ENCODE results near the gene PCSK6.
A peak's percentile ranks its signal among the peaks of the same experiment; 100 is the strongest.
"Not testable (repeated sequence)": the region's sequence is repeated elsewhere in the genome, so short reads cannot be mapped to it uniquely, and the experiment has no call there.

PCSK6 gene

DNA sequence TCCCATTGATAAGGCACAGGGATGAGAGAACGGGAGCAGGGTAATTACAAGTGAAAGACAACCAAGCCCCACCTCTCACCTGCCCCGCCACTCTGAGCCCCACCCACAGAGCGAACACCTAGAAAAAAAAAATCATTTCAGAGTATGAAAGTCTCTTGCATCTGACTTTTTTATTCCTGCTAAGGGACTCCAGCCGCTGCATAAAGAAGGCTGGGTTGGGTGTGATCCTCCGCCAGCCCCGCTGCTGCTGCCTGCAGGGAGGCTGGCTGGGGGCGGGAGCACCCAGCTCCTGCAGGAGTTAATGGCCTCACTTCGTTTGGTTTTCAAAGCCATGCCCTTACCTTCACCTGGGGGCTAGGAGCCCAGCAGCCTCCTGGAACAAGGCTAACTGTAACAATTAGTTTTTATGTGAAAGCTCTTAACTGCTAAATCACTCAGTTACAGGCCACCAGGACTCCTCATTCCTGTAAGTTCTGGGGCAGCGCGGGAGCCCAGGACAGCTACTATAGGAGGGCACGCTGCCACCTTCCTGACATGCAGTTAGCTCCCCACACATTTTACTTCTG, 116.5 kb downstream of the PCSK6 start:
- H3K4me3 ChIP-seq (ENCODE audit: low read depth, low read length), result no peak overlapping the region
- DNase-seq (ENCODE audit: low read depth), result no peak

DNA sequence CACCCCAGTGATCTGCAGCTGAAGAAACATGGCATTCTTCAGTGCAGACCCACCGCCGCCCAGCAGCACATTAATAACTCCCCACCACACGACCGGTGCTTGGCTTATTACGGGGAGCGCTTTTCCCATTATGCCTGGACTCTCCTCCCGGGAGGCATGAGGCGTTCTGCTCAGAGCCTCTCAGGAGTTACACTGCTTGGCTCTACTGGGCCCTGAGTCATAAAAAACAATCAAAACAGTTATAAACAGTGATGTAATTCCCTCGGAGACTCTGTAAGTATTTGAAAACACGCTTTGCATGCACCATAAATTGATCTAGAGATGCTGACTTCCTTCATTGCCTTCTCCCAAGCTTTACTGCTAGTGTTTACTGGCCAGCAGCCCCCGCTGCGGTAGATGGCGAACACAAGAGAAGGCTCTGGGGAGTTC, 117.3 kb downstream of the PCSK6 start:
- no peak overlapping the region for H3K4me3 ChIP-seq (ENCODE audit: low read depth, low read length)
- peak; percentile 37 for DNase-seq (ENCODE audit: low read depth)

DNA sequence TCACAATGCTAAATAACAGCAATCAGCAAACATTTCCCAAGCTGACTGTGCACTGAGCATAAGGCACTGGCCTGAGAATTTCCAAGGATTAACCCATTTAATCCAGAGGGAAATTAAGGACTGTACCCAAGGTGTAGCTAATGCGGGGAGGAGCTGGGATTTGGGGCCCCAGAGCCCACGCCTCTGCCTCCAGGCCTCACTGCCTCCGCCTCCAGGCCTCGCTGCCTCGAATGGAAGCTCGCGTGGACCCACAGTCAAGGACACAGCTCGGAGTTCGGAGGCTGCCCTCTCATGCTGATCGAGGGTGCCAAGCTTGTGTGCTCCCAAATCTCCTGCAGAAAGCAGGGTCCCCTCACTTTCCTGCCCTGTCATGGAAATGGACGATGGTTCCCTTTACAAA, 118.0 kb downstream of the PCSK6 start:
- DNase-seq (ENCODE audit: low read depth), result no peak
- no peak overlapping the region for H3K4me3 ChIP-seq (ENCODE audit: low read depth, low read length)

DNA sequence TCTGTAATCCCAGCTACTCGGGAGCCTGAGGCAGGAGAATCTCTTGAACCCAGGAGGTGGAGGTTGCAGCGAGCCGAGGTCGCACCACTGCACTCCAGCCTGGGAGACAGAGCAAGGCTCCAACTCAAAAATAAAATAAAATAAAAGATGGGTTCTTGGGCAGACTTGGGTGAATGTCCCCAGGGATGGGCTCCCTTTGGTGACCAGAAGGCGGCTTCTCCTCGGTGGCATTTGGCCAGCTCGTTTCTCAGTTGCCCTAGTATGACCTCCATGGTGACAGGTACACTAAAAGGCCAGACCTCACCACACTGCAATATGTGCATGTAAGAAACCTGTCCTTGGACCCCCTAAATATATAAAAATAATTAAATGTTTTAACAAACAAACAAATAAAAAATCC, 118.4 kb downstream of the PCSK6 start:
- no peak overlapping the region for H3K4me3 ChIP-seq (ENCODE audit: low read depth, low read length)
- no peak for DNase-seq (ENCODE audit: low read depth)

DNA sequence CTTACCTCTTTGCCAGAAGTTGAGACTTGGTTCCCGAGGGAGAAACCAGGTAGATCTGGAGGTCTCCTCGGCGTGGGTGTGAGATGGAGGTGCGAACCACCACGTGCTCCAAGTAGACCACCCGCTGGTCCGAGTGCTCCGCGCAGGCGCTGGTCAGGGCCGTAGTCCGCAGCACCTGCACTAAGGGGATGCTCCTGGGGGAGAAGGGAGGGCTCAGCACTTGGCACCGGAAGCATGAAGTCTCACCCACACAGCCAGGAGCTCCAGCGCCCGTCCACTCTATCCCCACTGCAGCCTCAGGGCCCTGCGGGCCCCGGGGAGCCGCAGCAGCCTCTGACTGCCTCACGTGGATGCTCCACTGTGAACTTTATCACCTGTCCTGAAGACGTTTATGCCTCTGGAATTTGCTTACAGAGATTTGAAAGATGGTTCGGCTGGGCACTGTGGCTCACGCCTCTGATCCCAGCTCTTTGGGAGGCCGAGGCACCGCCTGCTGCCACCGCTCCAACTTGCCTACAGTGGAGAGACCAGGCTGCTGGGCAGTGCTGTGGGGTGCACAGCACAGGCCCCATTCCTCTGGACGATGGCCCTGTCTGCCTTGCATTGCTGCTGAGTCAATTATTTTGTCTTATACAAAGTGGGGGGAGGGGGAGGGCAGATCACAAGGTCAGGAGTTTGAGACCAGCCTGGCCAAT, 119.0 kb downstream of the PCSK6 start:
- DNase-seq (ENCODE audit: low read depth), result no peak
- H3K4me3 ChIP-seq (ENCODE audit: low read depth, low read length), result no peak overlapping the region

DNA sequence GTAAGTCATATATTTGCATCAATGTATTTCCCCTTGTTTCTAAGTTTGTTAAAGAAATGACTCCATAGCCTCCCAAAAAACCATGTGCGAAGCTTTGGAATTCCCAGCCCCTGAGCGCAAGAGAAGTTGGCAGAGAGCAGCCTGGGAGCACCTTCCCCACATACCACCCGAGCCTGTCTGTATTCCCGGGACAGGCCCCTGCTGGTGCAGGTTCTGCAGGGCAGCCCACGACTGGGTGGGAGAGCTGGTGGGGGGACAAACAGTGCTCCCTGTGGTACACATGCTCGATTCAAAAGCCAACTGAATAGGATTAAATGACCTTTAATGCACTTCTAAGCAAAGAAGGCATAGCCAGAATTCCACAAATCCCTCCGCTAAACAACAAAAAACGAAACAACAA, 119.8 kb downstream of the PCSK6 start:
- no peak for DNase-seq (ENCODE audit: low read depth)
- H3K4me3 ChIP-seq (ENCODE audit: low read depth, low read length), result no peak overlapping the region

DNA sequence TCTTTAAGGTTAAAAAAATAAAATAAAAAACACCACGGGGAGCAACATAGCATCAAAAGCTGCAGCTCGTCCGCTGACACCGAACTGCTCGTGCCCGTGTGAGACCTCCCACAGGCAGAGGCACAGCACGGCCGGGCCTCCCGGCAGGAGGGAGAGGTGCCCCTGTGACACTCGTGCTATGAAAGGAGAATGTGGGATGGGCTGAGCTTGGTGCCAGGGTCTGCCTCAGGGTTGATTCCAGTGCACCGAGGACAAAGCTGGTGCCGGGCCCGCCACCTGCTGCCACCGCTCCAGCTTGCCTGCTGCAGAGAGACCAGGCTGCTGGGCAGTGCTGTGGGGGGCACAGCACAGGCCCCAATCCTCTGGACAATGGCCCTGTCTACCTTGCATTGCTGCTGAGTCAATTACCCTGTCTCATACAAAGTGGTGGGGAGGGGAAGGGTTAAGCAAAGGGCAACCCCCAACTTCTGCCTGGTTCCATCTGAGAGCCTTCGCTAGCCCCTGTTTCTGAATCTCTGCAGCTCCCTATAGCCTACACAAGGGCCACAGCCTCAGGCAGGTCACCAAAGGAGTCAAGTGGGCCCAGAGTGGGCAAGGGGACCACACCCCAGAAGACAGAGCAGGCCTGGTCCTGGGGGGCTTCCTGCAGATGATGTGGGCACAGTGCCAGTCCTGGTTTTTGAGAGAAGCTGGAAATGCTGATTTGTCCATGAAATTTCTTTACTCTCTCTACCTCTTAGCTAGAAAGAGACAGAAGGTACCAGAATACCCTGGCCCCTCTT, 120.5 kb downstream of the PCSK6 start:
- H3K4me3 ChIP-seq (ENCODE audit: low read depth, low read length), result no peak overlapping the region
- DNase-seq (ENCODE audit: low read depth), result no peak

DNA sequence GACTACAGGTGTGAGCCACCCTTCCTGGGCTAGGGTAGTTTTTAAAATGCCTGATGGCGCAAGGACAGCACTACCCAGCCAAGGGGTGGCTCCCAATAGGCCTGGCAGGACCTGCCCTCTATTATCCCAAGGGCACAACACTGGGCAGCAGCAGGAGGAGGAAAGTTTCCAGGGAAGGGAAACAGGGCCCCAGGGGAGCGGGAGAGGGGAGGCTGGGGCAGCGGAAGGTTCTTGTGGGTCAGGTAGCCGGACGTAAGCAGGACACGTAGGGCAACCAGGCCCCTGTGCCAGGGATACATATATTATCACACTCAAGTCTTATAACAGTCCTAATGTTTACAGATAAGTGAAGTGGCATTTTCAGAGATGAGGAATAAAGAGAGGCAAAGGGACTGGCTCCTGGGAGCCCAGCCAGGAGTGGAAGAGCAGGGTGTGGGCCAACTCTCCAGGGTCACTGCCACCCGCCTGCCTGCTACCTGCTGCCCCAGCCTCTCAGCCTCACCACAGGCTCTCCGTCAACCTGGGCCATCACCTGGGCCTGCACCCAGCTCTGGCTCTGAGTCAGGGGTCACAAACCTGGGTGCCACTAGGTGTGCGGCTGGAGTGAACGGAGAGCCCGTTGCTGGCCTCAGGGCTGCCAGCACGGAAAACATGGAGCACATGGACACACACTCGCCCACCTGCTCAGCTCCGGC, 121.3 kb downstream of the PCSK6 start:
- no peak overlapping the region for H3K4me3 ChIP-seq (ENCODE audit: low read depth, low read length)
- no peak for DNase-seq (ENCODE audit: low read depth)

DNA sequence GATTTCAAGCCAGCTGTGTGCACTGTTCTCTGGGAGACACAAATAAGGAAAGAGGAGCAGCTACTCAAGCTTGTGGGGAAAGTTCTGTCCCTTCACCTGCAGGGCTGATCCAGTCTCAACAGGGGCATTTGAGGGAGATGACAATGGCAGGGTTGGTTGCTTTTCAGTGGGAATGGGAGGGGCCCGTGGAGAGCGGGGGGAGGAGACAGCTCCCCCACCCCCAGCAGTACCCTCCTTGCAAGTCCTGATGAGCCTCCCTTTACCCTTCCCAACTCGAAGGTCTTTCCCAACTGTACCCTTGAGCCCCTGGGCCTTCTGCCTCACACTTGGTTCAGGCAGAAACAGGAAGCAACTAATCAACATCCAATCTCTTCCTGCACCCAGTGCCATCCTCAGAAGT, 122.7 kb downstream of the PCSK6 start:
- no peak for DNase-seq (ENCODE audit: low read depth)
- no peak overlapping the region for H3K4me3 ChIP-seq (ENCODE audit: low read depth, low read length)

DNA sequence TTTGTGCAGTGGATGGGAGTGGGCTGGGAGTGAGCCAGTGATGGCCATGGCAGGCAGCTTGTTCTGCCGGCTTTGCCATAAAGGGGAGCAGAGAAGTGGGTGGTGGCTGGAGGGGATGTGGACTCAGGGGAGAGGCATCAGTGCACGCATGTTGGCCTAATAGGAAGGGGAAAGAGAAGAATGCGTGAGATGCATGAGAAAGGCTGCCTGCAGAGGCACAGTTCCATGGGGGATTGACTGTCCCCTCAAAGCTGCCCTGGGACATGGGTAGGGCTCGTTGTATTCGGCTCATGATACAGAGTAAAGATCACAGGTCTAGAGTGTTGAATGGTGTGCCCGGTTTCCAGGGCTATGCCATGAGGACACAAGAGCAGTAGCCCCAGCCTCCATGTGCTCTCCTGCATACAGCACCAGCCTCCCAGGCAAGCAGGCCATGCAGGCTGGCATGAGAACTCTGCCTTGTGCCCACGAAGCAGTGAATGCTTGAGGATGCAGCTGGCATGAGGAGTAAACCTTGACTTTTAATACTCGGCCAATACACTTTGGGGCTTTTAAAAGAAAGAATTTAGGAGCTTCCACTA, 126.4 kb downstream of the PCSK6 start:
- DNase-seq (ENCODE audit: low read depth), result no peak
- H3K4me3 ChIP-seq (ENCODE audit: low read depth, low read length), result no peak overlapping the region

DNA sequence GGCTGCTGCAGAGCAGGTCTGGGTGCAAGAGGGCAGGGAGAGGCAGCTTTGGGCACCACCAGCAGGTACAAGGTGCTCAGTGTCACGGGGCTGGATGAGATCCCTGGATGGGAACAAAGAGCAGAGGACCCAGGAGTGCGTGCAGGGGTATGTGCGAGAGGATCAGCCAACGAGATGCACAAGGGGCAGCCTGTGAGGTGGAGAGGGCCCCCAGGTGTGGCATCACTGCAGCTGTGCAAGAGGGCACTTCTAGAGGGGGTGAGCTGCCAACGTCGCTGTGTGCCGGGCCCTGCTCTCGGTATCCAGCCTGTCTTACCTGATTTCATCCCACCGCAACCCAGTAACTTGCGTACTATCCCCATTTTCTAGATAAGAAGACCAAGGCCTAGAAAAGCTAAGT, 127.1 kb downstream of the PCSK6 start:
- H3K4me3 ChIP-seq (ENCODE audit: low read depth, low read length), result no peak overlapping the region
- no peak for DNase-seq (ENCODE audit: low read depth)

DNA sequence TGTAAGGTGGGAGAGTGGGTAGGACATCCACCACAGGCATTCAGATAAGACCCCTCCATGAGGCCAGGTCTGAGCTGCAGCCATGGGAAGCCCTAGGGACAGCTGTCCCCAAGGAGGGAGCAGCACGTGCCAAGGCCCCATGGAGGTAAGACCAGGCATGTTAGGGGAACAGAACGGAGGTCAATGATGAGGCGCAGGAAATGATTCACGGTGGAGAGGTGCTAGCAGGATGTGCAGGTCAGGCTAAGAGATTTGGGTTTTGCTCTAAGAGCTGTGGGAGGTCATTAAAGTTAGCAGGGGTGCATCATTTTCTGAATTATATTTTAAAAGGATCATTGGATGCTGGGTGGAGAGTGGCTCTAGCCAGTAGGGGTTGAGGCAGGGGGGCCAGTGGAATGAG, 128.1 kb downstream of the PCSK6 start:
- DNase-seq (ENCODE audit: low read depth), result no peak
- H3K4me3 ChIP-seq (ENCODE audit: low read depth, low read length), result no peak overlapping the region

DNA sequence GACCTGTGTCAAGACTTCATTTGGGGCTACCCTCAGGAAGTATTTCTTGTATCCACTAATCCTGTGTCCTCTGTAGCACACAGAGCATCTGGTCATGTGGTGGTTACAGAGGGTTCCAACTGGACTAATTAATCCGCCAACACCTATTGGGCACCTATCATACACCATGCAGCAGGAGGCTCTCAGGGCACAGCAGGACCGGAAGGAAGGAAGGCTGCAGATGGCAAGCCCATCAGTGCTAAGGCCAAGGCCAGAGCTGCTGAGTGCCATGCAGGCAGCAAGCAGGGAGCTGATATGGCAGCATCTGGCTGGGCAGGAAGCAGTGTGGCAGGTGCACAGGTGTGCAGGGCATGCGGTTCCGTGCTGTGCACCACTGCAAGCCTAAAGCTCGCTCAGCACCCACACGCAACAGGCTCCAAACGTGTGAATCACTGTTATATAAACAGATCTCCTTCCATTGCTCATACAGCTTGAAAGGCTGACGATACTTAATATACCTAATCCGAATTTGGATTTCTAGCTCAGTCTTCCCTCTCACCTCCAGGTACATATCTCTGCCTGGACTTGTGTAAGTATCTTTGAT, 130.1 kb downstream of the PCSK6 start:
- no peak for DNase-seq (ENCODE audit: low read depth)
- no peak overlapping the region for H3K4me3 ChIP-seq (ENCODE audit: low read depth, low read length)

DNA sequence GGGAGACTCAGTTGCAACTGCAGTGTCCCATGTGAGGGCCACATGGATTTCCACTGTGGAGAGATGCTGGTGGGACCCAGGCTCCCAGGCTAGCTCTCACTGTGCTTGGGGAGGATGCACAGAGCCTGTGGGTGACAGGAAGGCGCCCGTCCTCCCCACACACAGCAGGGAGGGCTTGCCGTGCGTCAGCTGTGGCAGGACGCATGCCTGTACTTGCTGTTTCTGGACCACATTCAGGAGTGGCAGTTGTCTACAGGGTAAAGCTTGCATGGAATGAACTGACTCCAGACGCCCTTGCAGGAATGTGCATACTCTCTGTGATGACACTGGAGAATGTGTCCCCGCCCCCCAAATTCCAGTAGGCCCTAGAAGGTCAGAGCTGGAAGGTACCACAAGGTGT, 130.6 kb downstream of the PCSK6 start:
- no peak for DNase-seq (ENCODE audit: low read depth)
- H3K4me3 ChIP-seq (ENCODE audit: low read depth, low read length), result no peak overlapping the region

DNA sequence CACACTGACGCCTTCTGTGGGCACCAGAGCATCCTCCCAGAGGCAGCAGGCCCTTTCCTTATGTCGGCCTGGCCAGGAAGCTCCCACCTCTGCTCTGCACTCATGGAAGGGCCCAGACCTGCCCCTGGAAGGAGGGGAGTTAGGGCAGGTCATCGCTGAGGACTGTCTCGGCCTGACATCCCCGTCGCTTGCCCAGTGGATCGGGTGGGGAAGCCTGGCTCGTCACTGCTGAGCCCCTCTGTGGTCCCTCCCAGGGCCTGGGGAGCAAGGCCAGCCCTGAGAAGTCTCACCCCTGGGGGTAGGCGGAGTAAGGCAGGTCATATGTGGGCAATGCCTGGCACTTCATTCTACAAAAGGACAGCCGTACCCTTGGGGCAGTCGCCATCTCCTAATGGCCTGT, 131.6 kb downstream of the PCSK6 start:
- no peak for DNase-seq (ENCODE audit: low read depth)
- no peak overlapping the region for H3K4me3 ChIP-seq (ENCODE audit: low read depth, low read length)

DNA sequence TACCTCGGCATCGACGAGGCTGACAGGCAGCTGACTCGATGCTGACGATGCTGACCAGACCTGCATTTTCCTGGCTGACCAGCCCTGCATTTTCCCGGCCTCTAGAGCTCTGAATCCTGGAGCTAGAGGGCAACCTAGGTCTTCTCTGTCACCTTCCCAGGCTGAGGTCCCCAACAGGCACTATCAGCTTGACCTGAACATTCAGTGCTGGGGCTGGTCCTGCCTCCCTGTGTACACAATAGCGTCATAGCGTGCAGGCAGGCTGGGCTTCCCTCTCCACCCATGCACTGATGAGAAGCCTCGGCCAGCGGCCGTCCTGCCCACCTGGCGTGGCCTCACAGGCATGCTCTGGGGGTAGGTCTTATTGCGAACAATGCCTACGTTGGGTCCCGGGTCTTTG, 132.2 kb downstream of the PCSK6 start:
- no peak for DNase-seq (ENCODE audit: low read depth)
- no peak overlapping the region for H3K4me3 ChIP-seq (ENCODE audit: low read depth, low read length)

DNA sequence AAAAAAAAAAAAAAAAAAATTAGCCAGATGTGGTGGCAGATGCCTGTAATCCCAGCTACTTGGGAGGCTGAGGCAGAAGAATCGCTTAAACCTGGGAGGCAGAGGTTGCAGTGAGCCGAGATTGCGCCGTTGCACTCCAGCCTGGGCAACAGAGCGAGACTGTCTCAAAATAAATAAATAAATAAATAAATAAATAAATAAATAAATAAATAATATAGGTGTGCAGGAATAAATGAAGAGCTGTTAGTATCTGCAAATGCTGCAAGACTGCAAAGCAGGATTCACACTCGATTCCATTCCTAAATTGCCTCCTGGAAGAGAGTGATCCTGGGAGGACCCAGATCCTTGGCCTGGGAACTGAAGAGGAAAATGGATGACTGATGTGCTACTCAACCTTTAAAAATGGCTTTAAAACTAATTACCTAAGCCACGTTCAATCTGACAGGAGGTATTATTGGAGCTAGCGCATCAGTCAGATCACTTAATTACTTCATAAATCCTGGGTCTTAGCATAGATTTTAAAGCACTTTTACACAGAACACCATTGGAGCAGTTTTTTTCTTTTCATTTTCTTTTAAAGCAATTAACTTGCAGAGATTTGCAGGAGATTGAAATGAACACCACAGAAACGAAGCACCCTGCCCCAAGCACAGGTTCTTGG, 132.9 kb downstream of the PCSK6 start:
- H3K4me3 ChIP-seq (ENCODE audit: low read depth, low read length); DNase-seq (ENCODE audit: low read depth): not testable (repeated sequence)

DNA sequence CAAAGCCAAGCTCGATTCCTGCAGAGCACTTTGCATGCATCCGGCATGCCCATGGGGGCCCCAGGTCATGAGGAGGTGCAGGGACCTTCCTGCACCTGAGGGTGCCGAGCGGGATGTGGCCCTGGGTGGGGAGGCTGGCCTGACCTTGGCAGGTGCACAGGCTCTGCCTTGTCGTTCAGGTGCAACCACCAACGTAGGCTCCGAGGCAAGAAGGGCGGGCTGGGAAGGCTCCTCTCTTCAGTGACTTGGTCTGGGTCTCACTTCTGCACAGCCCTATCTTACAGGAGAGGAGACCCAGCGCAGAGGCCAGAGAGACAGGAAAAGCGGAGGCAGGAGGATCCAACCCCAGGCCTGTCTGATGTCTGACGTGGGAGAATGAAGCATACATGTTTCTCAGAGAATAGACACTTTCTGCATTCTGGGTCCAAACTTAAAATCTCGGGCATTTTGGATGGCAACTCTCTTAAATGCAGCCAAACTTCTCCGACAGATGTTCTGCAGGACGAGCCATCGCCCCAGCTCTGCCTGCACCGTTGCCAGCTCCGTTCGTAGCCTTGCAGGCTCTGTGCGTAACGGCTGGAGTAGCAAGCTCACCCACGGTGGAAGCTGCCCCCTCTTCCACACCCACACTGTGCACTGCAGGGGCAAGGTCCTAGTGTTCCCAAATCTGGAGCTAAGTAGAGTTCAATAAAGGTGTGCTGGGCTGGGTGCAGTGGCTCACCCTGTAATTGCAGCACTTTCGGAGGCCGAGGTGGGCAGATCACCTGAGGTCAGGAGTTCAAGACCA, 133.6 kb downstream of the PCSK6 start:
- H3K4me3 ChIP-seq (ENCODE audit: low read depth, low read length), result no peak overlapping the region
- DNase-seq (ENCODE audit: low read depth), result no peak
